Activated naive CD4-positive, alpha-beta T cell (primary cell): Measurements from ENCODE around the gene NNT.

Experiments
- DNase-seq, 4 experiments: peaks; one replicate each; lab custom pipeline; 2025; lab: John Stamatoyannopoulos, UW

NNT gene

GRCh38 chr5:43623048-43623680 is 20.2 kb downstream of the NNT start:
- no peak for DNase-seq

- no peak for DNase-seq
These were observed 24.0 kb downstream of the NNT start for GRCh38 chr5:43627028-43627427.

GRCh38 chr5:43631182-43631910 is 28.4 kb downstream of the NNT start:
- no peak for DNase-seq

- DNase-seq, result no peak
These were observed 31.6 kb downstream of the NNT start for GRCh38 chr5:43634621-43635020.

- DNase-seq, result no peak
These were observed 32.4 kb downstream of the NNT start for GRCh38 chr5:43635374-43635773.

GRCh38 chr5:43636076-43636475 is 33.1 kb downstream of the NNT start:
- DNase-seq, result no peak

GRCh38 chr5:43637416-43637815 is 34.4 kb downstream of the NNT start:
- no peak for DNase-seq

GRCh38 chr5:43638107-43638506 is 35.1 kb downstream of the NNT start:
- DNase-seq, result no peak

GRCh38 chr5:43638546-43638945 is 35.6 kb downstream of the NNT start:
- DNase-seq, result no peak

GRCh38 chr5:43639566-43639965 is 36.6 kb downstream of the NNT start:
- no peak for DNase-seq

- no peak for DNase-seq
These were observed 39.4 kb downstream of the NNT start for GRCh38 chr5:43642428-43642827.

- no peak for DNase-seq
These were observed 40.3 kb downstream of the NNT start for GRCh38 chr5:43643327-43643726.

- no peak for DNase-seq
These were observed 40.8 kb downstream of the NNT start for GRCh38 chr5:43643750-43644149.

GRCh38 chr5:43646992-43647391 is 44.0 kb downstream of the NNT start:
- DNase-seq, result no peak

- DNase-seq, result no peak
These were observed 44.8 kb downstream of the NNT start for GRCh38 chr5:43647789-43648188.

GRCh38 chr5:43648499-43649124 is 45.6 kb downstream of the NNT start:
- DNase-seq, result no peak

- DNase-seq, result no peak
These were observed 46.3 kb downstream of the NNT start for GRCh38 chr5:43649256-43649655.

GRCh38 chr5:43652537-43653302 is 49.7 kb downstream of the NNT start:
- no peak for DNase-seq

GRCh38 chr5:43658509-43658908 is 55.5 kb downstream of the NNT start:
- no peak for DNase-seq

- DNase-seq, result no peak
These were observed 56.1 kb downstream of the NNT start for GRCh38 chr5:43659075-43659474.

GRCh38 chr5:43661102-43661501 is 58.1 kb downstream of the NNT start:
- DNase-seq, result no peak

- no peak for DNase-seq
These were observed 60.9 kb downstream of the NNT start for GRCh38 chr5:43663916-43664315.
